GM21737 (cell line): ENCODE measurements around the gene TMEM80.
"Not testable (repeated sequence)": the region's sequence is repeated elsewhere in the genome, so short reads cannot be mapped to it uniquely, and the experiment has no call there.

Experiments used
- ATAC-seq: cut with Tn5 transposase; IDR thresholded peaks from one replicate; pipeline ENCODE4 v1.9.1; 2021; ENCODE audit warnings: mild to moderate bottlenecking, moderate library complexity; ENCODE audit not compliant: unreplicated experiment

TMEM80 gene

GRCh38 chr11:679271-680207, 16.1 kb upstream of the TMEM80 start:
- ATAC-seq: no peak

GRCh38 chr11:680476-680875, 15.1 kb upstream of the TMEM80 start:
- no peak for ATAC-seq

- ATAC-seq: no peak
Measured at GRCh38 chr11:680970-681369, 14.6 kb upstream of the TMEM80 start.

- ATAC-seq: no peak
Measured at GRCh38 chr11:686451-687243, 9.0 kb upstream of the TMEM80 start.

GRCh38 chr11:687751-688150, 7.9 kb upstream of the TMEM80 start:
- ATAC-seq: no peak

- no peak for ATAC-seq
Measured at GRCh38 chr11:688681-689080, 6.9 kb upstream of the TMEM80 start.

GRCh38 chr11:689625-690024, 6.0 kb upstream of the TMEM80 start:
- no peak for ATAC-seq

GRCh38 chr11:690244-690643, 5.4 kb upstream of the TMEM80 start:
- ATAC-seq: not testable (repeated sequence)

- no peak for ATAC-seq
Measured at GRCh38 chr11:690738-691633, 4.6 kb upstream of the TMEM80 start.

- ATAC-seq: no peak
Measured at GRCh38 chr11:691710-692590, 3.7 kb upstream of the TMEM80 start.

- ATAC-seq: no peak
Measured at GRCh38 chr11:692824-693414, 2.7 kb upstream of the TMEM80 start.

- ATAC-seq: no peak
Measured at GRCh38 chr11:693415-693831, 2.2 kb upstream of the TMEM80 start.

- no peak for ATAC-seq
Measured at GRCh38 chr11:693887-694562, 1.6 kb upstream of the TMEM80 start.

GRCh38 chr11:694563-695287, 891 bp upstream of the TMEM80 start, which contains the start of gene DEAF1:
DEAF1 (minus strand) TSS chr11:695222; CDS start chr11:695047, 175 bp downstream.
- peak; percentile 73 for ATAC-seq

- no peak for ATAC-seq
Measured at GRCh38 chr11:695288-695537, 403 bp upstream of the TMEM80 start.

GRCh38 chr11:696955-697491, 1.4 kb downstream of the TMEM80 start:
- no peak for ATAC-seq

GRCh38 chr11:697811-698311, 2.2 kb downstream of the TMEM80 start:
- ATAC-seq: no peak

- no peak for ATAC-seq
Measured at GRCh38 chr11:698493-699115, 3.0 kb downstream of the TMEM80 start.
